Caco-2 (cell line): ENCODE measurements around the gene AMFR. TPM values are rescaled to one million over a fixed set of nuclear protein-coding genes. Genes with fewer than 3 reads are reported as not detected.
A peak's percentile ranks its signal among the peaks of the same experiment; 100 is the strongest.

Source experiments
- Bru-seq: library from RNA; stranded (reverse); fragments of 400-500 nt; gene quantifications from one replicate; lab custom pipeline; 2021; lab: Mats Ljungman, UMichigan
- BruChase-seq, 2 experiments: library from RNA; stranded (reverse); fragments of 400-500 nt; gene quantifications; one replicate each; lab custom pipeline; 2021; lab: Mats Ljungman, UMichigan
- BruUV-seq: library from RNA; stranded (reverse); fragments of 400-500 nt; replicated peaks from 2 replicates; lab custom pipeline; 2021; lab: Mats Ljungman, UMichigan
- CTCF ChIA-PET: fragments of 300-600 bp; sonication (Branson Sonifier 250); formaldehyde crosslinking; loops from one replicate; lab custom pipeline; 2022; ENCODE audit warnings: antibody characterized with exemption; lab: Charles Lee
- POLR2A ChIA-PET: fragments of 300-600 bp; sonication (Branson Sonifier 250); formaldehyde crosslinking; loops from one replicate; lab custom pipeline; 2022; ENCODE audit warnings: antibody characterized with exemption; lab: Charles Lee
- DNase-seq, 2 experiments: peaks; one replicate each; pipeline versions ENCODE4 v3.0.0 to v3.0.0-alpha.2; 2020 to 2022
- H3K27me3 ChIP-seq: replicated peaks from 2 replicates; pipeline ENCODE4 v1.6.0; 2011; ENCODE audit warnings: low read length; ENCODE audit not compliant: control insufficient read depth, insufficient read depth
- H3K36me3 ChIP-seq: 2 replicates; pipeline ENCODE4 v1.5.1; 2011; ENCODE audit warnings: low read length; ENCODE audit not compliant: control insufficient read depth, insufficient read depth
- H3K4me1 ChIP-seq: fragments of 250-450 bp; sonication (Bioruptor Pico); 2 replicates; pipeline ENCODE4 v1.5.1; 2020; ENCODE audit warnings: mild to moderate bottlenecking
- H3K4me3 ChIP-seq: 2 replicates; pipeline ENCODE4 v1.5.1; 2011; ENCODE audit warnings: low read depth, mild to moderate bottlenecking, control low read depth, low read length
- H3K9me3 ChIP-seq: fragments of 250-450 bp; sonication (Bioruptor Pico); 2 replicates; pipeline ENCODE4 v1.5.1; 2020; ENCODE audit warnings: mild to moderate bottlenecking, moderate library complexity
- H3K27ac Mint-ChIP-seq: one replicate; pipeline ENCODE4 v1.8.0; 2022; ENCODE audit warnings: mixed read lengths; ENCODE audit not compliant: unreplicated experiment
- H3K27me3 Mint-ChIP-seq: one replicate; pipeline ENCODE4 v1.8.0; 2022; ENCODE audit warnings: mixed read lengths; ENCODE audit not compliant: insufficient read depth, unreplicated experiment
- H3K36me3 Mint-ChIP-seq: one replicate; pipeline ENCODE4 v1.8.0; 2022; ENCODE audit warnings: mild to moderate bottlenecking, mixed read lengths; ENCODE audit not compliant: insufficient read depth, unreplicated experiment
- H3K4me1 Mint-ChIP-seq: one replicate; pipeline ENCODE4 v1.8.0; 2022; ENCODE audit warnings: low read depth, mixed read lengths; ENCODE audit not compliant: unreplicated experiment
- H3K4me3 Mint-ChIP-seq: one replicate; pipeline ENCODE4 v1.8.0; 2022; ENCODE audit warnings: mild to moderate bottlenecking, moderate library complexity, mixed read lengths; ENCODE audit not compliant: unreplicated experiment
- H3K9me3 Mint-ChIP-seq: one replicate; pipeline ENCODE4 v1.8.0; 2022; ENCODE audit warnings: mixed read lengths; ENCODE audit not compliant: unreplicated experiment
- intact Hi-C: fragments of 100-400 bp; cut with micrococcal nuclease; formaldehyde crosslinking; loops from one replicate; pipeline ENCODE4 v1.10.0; 2022; ENCODE audit not compliant: unreplicated experiment
- long read RNA-seq: library from polyadenylated mRNA; stranded (forward); transcript quantifications from one replicate; pipeline ENCODE4 v2.0.0, GENCODE V29; 2022
- total RNA-seq: library from RNA; stranded (reverse); gene quantifications from 2 replicates; pipeline ENCODE4 v1.2.3, GENCODE V29; 2022
- TF ChIP-seq, protein P1 (sequence below), 2 experiments: fragments of 200-600 bp in 1 of 2; IDR thresholded peaks; 1 replicate in 1 of 2; 2 replicates in 1 of 2; pipeline versions ENCODE4 v1.5.1 to v1.8.0; 2011 to 2022; ENCODE audit warnings: antibody characterized with exemption in 1 of 2, control low read depth in 1 of 2, inconsistent platforms in 1 of 2, low read depth in 1 of 2, low read length in 1 of 2, mild to moderate bottlenecking in 1 of 2, moderate library complexity in 1 of 2; ENCODE audit not compliant: insufficient read depth in 1 of 2, severe bottlenecking in 1 of 2, unreplicated experiment in 1 of 2

Gene AMFR
- 101 and 106 TPM in 2 replicates for total RNA-seq
- Bru-seq, nascent RNA = percentile 84 among the genes with signal in this experiment
- BruChase-seq, experiment 1, labeled RNA remaining after a 2-hour chase = percentile 81 among the genes with signal in this experiment
- BruChase-seq, experiment 2, labeled RNA remaining after a 6-hour chase = percentile 88 among the genes with signal in this experiment
- long read RNA-seq, transcript AMFR-201 (14 exons, 3,600 nt) = major isoform, 164 of 179 reads
- long read RNA-seq, partial matches to known transcripts = 3 of 179 reads
- long read RNA-seq, other reads (novel, unspliced or antisense) = 11 of 179 reads

DNA sequence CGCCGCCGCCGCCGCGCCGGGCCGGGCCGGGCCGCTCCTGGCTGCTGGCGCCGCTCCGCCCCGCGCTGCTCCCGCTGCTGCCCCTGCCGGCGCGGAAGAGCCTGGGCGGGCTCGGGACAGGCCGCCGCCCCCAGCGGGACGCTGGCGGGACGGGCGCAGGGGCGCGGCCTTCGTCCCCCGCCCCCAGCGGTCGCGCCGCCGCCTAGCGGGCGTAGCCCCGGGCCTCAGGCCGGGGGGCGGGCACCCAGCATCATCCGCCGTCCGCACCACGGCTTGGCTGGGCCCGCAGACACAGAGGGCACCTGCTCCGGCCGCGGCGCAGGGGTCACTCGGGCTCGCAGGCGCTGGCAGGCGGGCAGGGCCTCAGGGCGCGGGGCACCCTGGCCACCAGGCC, at the start of gene AMFR:
Gene AMFR (minus strand): TSS at position 107 of the 394 bp plus-strand sequence. CDS start 218 bp downstream, outside the sequence.
- TF ChIP-seq, protein P1, sequence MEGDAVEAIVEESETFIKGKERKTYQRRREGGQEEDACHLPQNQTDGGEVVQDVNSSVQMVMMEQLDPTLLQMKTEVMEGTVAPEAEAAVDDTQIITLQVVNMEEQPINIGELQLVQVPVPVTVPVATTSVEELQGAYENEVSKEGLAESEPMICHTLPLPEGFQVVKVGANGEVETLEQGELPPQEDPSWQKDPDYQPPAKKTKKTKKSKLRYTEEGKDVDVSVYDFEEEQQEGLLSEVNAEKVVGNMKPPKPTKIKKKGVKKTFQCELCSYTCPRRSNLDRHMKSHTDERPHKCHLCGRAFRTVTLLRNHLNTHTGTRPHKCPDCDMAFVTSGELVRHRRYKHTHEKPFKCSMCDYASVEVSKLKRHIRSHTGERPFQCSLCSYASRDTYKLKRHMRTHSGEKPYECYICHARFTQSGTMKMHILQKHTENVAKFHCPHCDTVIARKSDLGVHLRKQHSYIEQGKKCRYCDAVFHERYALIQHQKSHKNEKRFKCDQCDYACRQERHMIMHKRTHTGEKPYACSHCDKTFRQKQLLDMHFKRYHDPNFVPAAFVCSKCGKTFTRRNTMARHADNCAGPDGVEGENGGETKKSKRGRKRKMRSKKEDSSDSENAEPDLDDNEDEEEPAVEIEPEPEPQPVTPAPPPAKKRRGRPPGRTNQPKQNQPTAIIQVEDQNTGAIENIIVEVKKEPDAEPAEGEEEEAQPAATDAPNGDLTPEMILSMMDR (IDR thresholded peaks at IDR 0.05; ENCODE audit: insufficient read depth in 1 of 2, low read depth in 1 of 2, low read length in 1 of 2, severe bottlenecking in 1 of 2, unreplicated experiment in 1 of 2) = peak; percentile 25 to 30
- Mint-ChIP-seq H3K36me3 (peaks cover 13% of the 10 kb centered on the region), H3K27ac (peak within 1 kb of the TSS; percentile 68), H3K4me3 (peak within 1 kb of the TSS; percentile 90), H3K27me3 (no peaks in the 10 kb centered on the region), H3K4me1 (peaks cover 27% of the 10 kb centered on the region), H3K9me3 (no peaks in the 10 kb centered on the region)
- intact Hi-C loops = loop anchor here (1.0 kb wide), 1 partner anchor 26 kb away; the partner anchor contains the start of genes NUDT21 and OGFOD1
- no peaks in the 10 kb centered on the region for H3K27me3 ChIP-seq
- DNase-seq = peak; percentile 65 to 91
- CTCF ChIA-PET = no interaction called here
- H3K4me1 ChIP-seq = peaks cover 25% of the 10 kb centered on the region
- H3K9me3 ChIP-seq = no peaks in the 10 kb centered on the region
- BruUV-seq = no TSS peak
- POLR2A ChIA-PET = no interaction called here
- peak within 1 kb of the TSS; percentile 81 for H3K4me3 ChIP-seq
- H3K36me3 ChIP-seq = no peaks in the 10 kb centered on the region; the same call in 1 of the 2 replicates

DNA sequence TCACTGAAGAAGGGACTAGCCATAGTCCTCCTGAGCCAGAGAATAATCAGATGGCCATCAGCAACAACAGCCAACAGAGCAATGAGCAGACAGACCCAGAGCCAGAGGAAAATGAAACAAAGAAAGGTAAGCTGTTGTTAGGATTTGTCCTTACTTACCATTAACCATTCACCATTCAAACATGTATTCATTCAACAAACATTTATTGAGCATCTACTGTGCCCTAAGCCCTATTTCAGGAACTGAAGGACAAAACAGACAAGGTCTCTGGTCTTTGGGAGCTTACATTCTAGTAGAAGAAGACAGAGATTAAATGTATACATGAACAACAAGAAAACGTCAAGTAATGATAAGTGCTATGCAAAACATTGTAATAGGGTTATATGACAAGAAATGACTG, 45.3 kb upstream of the AMFR start:
- no peak overlapping the region for H3K27ac Mint-ChIP-seq
- POLR2A ChIA-PET = no interaction called here
- TF ChIP-seq, protein P1 (IDR thresholded peaks at IDR 0.05; ENCODE audit: insufficient read depth in 1 of 2, low read depth in 1 of 2, low read length in 1 of 2, severe bottlenecking in 1 of 2, unreplicated experiment in 1 of 2) = no peak
- H3K9me3 Mint-ChIP-seq = no peaks in the 10 kb centered on the region
- Histone ChIP-seq H3K27me3 (no peaks in the 10 kb centered on the region), H3K4me3 (no peak overlapping the region), H3K9me3 (no peaks in the 10 kb centered on the region), H3K4me1 (no peaks in the 10 kb centered on the region), H3K36me3 (peaks cover 5% of the 10 kb centered on the region)
- peaks cover 98% of the 10 kb centered on the region for H3K36me3 Mint-ChIP-seq
- no peak for DNase-seq
- H3K4me1 Mint-ChIP-seq = no peaks in the 10 kb centered on the region
- H3K4me3 Mint-ChIP-seq = no peak overlapping the region
- CTCF ChIA-PET = no interaction called here
- no TSS peak for BruUV-seq
- intact Hi-C loops = no loop called here
- H3K27me3 Mint-ChIP-seq = no peaks in the 10 kb centered on the region

DNA sequence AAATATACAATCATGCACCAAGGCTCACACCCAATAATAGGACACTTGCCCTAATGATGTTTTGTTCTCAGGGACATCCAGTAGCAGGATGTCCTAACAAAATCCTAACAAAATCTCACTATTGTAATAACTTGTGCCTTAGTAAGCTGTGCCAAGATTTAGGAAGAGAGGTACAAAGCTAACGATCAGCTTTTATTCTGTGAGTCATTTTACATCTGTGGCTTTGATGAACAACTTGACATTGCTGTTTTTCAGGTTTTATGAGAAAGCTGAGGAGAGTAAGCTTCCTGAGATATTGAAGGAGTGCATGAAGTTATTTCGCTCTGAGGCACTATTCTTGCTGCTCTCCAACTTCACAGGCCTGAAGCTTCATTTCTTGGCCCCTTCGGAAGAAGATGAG, 44.9 kb upstream of the AMFR start:
- Histone ChIP-seq H3K27me3 (no peaks in the 10 kb centered on the region), H3K9me3 (no peaks in the 10 kb centered on the region), H3K36me3 (peaks cover 5% of the 10 kb centered on the region), H3K4me3 (no peak overlapping the region), H3K4me1 (no peaks in the 10 kb centered on the region)
- Mint-ChIP-seq H3K27me3 (no peaks in the 10 kb centered on the region), H3K4me1 (no peaks in the 10 kb centered on the region), H3K9me3 (no peaks in the 10 kb centered on the region), H3K36me3 (peaks cover 98% of the 10 kb centered on the region), H3K4me3 (no peak overlapping the region), H3K27ac (no peak overlapping the region)
- DNase-seq = no peak
- intact Hi-C loops = no loop called here
- TF ChIP-seq, protein P1 (IDR thresholded peaks at IDR 0.05; ENCODE audit: insufficient read depth in 1 of 2, low read depth in 1 of 2, low read length in 1 of 2, severe bottlenecking in 1 of 2, unreplicated experiment in 1 of 2) = no peak
- BruUV-seq = no TSS peak
- POLR2A ChIA-PET = no interaction called here
- CTCF ChIA-PET = no interaction called here
